ENCODE results near the gene EXD3. TPM values are rescaled to one million over a fixed set of nuclear protein-coding genes. Genes with fewer than 3 reads are reported as not detected.

The EXD3 gene
- total and polyA plus RNA-seq, 2 of the 13 experiments (the other 11 are each of a cell fraction or from before 2014, with no cell fraction given) = 2.7 to 4.8 TPM

DNA sequence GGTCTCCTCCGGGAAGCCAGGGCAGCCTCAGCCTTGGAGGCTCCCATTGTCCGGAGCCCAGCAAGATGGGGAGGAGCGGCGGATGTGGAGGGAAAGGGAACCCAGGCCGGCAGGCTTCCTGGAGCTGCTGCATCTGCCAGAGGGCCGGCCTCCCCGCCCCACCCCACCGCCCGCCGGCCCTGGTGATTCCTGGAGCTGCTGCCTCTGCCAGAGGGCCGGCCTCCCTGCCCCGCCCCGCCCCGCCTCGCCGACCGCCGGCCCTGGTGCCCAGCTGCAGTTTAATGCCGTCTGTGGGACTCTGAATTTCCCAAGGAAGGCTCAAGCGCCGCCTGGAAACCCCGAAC is 31.6 kb downstream of the EXD3 start (continued):
- TF ChIP-seq, protein P1, sequence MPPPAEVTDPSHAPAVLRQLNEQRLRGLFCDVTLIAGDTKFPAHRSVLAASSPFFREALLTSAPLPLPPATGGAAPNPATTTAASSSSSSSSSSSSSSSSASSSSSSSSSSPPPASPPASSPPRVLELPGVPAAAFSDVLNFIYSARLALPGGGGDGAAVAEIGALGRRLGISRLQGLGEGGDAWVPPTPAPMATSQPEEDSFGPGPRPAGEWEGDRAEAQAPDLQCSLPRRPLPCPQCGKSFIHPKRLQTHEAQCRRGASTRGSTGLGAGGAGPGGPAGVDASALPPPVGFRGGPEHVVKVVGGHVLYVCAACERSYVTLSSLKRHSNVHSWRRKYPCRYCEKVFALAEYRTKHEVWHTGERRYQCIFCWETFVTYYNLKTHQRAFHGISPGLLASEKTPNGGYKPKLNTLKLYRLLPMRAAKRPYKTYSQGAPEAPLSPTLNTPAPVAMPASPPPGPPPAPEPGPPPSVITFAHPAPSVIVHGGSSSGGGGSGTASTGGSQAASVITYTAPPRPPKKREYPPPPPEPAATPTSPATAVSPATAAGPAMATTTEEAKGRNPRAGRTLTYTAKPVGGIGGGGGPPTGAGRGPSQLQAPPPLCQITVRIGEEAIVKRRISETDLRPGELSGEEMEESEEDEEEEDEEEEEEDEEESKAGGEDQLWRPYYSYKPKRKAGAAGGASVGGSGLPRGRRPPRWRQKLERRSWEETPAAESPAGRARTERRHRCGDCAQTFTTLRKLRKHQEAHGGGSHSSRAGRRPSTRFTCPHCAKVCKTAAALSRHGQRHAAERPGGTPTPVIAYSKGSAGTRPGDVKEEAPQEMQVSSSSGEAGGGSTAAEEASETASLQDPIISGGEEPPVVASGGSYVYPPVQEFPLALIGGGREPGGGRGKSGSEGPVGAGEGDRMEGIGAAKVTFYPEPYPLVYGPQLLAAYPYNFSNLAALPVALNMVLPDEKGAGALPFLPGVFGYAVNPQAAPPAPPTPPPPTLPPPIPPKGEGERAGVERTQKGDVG (CRISPR knock-in tag; IDR thresholded peaks at IDR 0.05; ENCODE audit: borderline replicate concordance) = no peak
- no peak for TF ChIP-seq ZBTB49 (CRISPR knock-in tag; IDR thresholded peaks at IDR 0.05; ENCODE audit: borderline replicate concordance)
- TF ChIP-seq BCL3 (CRISPR knock-in tag; IDR thresholded peaks at IDR 0.05) = no peak

DNA sequence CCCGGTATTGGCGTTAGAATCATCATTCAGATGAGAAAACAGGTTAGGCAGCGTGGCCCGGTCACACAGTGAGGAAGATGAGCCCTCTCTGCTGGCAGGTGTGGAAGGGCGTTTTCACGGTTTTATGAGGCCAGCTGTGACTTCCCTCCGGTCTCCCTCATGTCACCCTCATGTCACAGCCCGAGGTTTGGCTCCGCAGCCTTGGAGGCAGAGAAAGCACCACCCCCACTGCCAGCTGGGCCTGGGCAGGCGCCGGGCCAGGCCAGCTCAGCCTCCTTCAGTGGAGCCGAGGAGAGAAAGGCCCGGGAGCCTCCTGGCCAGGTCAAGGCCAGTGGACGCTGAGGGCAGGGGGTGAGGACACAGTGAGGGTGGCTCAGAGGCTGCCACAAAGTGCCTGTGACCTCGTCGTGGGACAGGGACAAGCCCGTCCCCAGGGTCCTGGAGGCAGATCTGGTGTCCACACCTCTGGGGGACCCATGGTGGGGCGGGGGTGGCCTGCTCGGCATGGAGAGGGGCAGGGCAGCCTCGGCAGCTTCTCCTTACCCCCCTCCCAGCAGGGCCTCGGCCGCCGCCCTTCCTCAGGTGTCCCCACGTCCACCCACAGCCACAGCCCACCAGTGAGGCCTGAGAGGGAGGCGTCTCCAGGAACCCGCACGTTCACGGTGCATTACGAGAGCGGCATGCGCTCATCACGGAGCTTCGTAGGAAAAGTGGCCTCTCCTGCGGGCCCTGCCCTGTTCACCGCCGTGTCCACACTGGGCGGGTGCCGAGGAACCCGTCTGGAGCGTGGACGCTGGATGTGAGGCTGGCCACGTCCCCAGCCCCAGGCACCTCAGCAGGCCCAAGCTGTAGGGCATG is 32.2 kb downstream of the EXD3 start:
- 78% methylated on average over 30 of the region's 42 CpGs for WGBS (ENCODE audit: low lambda C conversion rate)
- no peak overlapping the region for H3K4me3 ChIP-seq (replicated peaks in 1 of 3; ENCODE audit: insufficient read depth in 1 of 3, low read depth in 2 of 3, low read length in 3 of 3)
- no peak overlapping the region for H2AFZ ChIP-seq (ENCODE audit: low read length)
- no peaks in the 10 kb centered on the region for H3K27me3 ChIP-seq (ENCODE audit: control insufficient read depth in 1 of 2, insufficient read depth in 2 of 2, low read length in 2 of 2)
- peaks cover 24% of the 10 kb centered on the region for H3K4me1 ChIP-seq (ENCODE audit: insufficient read depth, low read length)
- no peaks in the 10 kb centered on the region for H4K20me1 ChIP-seq (ENCODE audit: insufficient read depth, low read length)
- no peak overlapping the region for H3K4me2 ChIP-seq (ENCODE audit: low read depth, low read length)
- no TSS peak for BruUV-seq (replicated peaks)
- FAIRE-seq (no peak), ATAC-seq (no peak), DNase-seq (ENCODE audit: low spot score) (no peak)
- ChIA-PET POLR2A (no interaction called here), CTCF (ENCODE audit: low intra/inter-chr PET ratio, low total read pairs) (no interaction called here)
- H3K9ac ChIP-seq (ENCODE audit: insufficient read depth, low read depth, low read length) = no peak overlapping the region
- intact Hi-C loops (cut with micrococcal nuclease; ENCODE audit: unreplicated experiment) (no loop called here), in situ Hi-C loops (cut with HindIII; ENCODE audit: extremely low pct_ligation_motif_present, low pct_unique_long_range_greater_than_20kb) (no loop called here)
- H3K79me2 ChIP-seq (ENCODE audit: insufficient read depth, low read length) = no peaks in the 10 kb centered on the region
- no peaks in the 10 kb centered on the region for H3K36me3 ChIP-seq (replicated peaks in 1 of 2; ENCODE audit: control insufficient read depth in 1 of 2, insufficient read depth in 2 of 2, low read length in 2 of 2)
- no peaks in the 10 kb centered on the region for H3K9me3 ChIP-seq (ENCODE audit: low read length)
- H3K27ac ChIP-seq (ENCODE audit: extremely low read length, insufficient read depth, low read length) = no peak overlapping the region
- no peak for TF ChIP-seq ZNF543 (CRISPR knock-in tag; IDR thresholded peaks at IDR 0.05)
- no peak for TF ChIP-seq ZNF749 (CRISPR knock-in tag; IDR thresholded peaks at IDR 0.05; ENCODE audit: borderline replicate concordance)
- TF ChIP-seq ZNF17 (CRISPR knock-in tag; IDR thresholded peaks at IDR 0.05) = no peak
- TF ChIP-seq, protein P2, sequence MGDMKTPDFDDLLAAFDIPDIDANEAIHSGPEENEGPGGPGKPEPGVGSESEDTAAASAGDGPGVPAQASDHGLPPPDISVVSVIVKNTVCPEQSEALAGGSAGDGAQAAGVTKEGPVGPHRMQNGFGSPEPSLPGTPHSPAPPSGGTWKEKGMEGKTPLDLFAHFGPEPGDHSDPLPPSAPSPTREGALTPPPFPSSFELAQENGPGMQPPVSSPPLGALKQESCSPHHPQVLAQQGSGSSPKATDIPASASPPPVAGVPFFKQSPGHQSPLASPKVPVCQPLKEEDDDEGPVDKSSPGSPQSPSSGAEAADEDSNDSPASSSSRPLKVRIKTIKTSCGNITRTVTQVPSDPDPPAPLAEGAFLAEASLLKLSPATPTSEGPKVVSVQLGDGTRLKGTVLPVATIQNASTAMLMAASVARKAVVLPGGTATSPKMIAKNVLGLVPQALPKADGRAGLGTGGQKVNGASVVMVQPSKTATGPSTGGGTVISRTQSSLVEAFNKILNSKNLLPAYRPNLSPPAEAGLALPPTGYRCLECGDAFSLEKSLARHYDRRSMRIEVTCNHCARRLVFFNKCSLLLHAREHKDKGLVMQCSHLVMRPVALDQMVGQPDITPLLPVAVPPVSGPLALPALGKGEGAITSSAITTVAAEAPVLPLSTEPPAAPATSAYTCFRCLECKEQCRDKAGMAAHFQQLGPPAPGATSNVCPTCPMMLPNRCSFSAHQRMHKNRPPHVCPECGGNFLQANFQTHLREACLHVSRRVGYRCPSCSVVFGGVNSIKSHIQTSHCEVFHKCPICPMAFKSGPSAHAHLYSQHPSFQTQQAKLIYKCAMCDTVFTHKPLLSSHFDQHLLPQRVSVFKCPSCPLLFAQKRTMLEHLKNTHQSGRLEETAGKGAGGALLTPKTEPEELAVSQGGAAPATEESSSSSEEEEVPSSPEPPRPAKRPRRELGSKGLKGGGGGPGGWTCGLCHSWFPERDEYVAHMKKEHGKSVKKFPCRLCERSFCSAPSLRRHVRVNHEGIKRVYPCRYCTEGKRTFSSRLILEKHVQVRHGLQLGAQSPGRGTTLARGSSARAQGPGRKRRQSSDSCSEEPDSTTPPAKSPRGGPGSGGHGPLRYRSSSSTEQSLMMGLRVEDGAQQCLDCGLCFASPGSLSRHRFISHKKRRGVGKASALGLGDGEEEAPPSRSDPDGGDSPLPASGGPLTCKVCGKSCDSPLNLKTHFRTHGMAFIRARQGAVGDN (CRISPR knock-in tag; IDR thresholded peaks at IDR 0.05) = peak; percentile 31
- 0 out of 4 replicates have a peak, but pooled peaks of 1 of the 2 experiments have one; percentile 19 for TF ChIP-seq NR2F1 (CRISPR knock-in tag; IDR thresholded peaks at IDR 0.05)
- no peak for TF ChIP-seq GABPA (IDR thresholded peaks at IDR 0.05; ENCODE audit: low read depth, low read length)
- TF ChIP-seq GABPA (CRISPR knock-in tag; IDR thresholded peaks at IDR 0.05; ENCODE audit: low read depth) = no peak
